GM10847 (cell line): ENCODE results near the gene AKAP10.

ENCODE experiments used
- POLR2A ChIP-seq: IDR thresholded peaks from 2 replicates; pipeline ENCODE4 v1.6.1; 2011; ENCODE audit not compliant: insufficient read length; ENCODE audit errors: extremely low read depth

AKAP10 gene

GRCh38 chr17:19897903-19898302 lies 79.7 kb downstream of the AKAP10 start:
- TF ChIP-seq POLR2A = no peak

- no peak for TF ChIP-seq POLR2A
Observed at GRCh38 chr17:19897090-19897837, 80.4 kb downstream of the AKAP10 start.

- TF ChIP-seq POLR2A = no peak
Observed at GRCh38 chr17:19896679-19897078, 80.9 kb downstream of the AKAP10 start.

GRCh38 chr17:19886116-19886515 lies 91.5 kb downstream of the AKAP10 start:
- no peak for TF ChIP-seq POLR2A

GRCh38 chr17:19883537-19884215 lies 94.0 kb downstream of the AKAP10 start:
- TF ChIP-seq POLR2A = no peak

- TF ChIP-seq POLR2A = no peak
Observed at GRCh38 chr17:19880393-19880792, 97.2 kb downstream of the AKAP10 start.

- TF ChIP-seq POLR2A = no peak
Observed at GRCh38 chr17:19877364-19877945, 100.2 kb downstream of the AKAP10 start.

GRCh38 chr17:19876529-19877161 lies 101.0 kb downstream of the AKAP10 start:
- TF ChIP-seq POLR2A = no peak

- TF ChIP-seq POLR2A = no peak
Observed at GRCh38 chr17:19874256-19874655, 103.4 kb downstream of the AKAP10 start.

GRCh38 chr17:19873346-19873745 lies 104.3 kb downstream of the AKAP10 start:
- TF ChIP-seq POLR2A = no peak

GRCh38 chr17:19868079-19868395 lies 109.6 kb downstream of the AKAP10 start:
- no peak for TF ChIP-seq POLR2A

- peak; percentile 63 for TF ChIP-seq POLR2A
Observed at GRCh38 chr17:19867329-19868078, 110.1 kb downstream of the AKAP10 start, which contains the start of gene ULK2. Gene ULK2 (minus strand): TSS chr17:19867936. CDS start chr17:19867417, 519 bp downstream.

- no peak for TF ChIP-seq POLR2A
Observed at GRCh38 chr17:19867079-19867328, 110.6 kb downstream of the AKAP10 start.

- no peak for TF ChIP-seq POLR2A
Observed at GRCh38 chr17:19865021-19865420, 112.6 kb downstream of the AKAP10 start.

GRCh38 chr17:19857640-19858039 lies 120.0 kb downstream of the AKAP10 start:
- TF ChIP-seq POLR2A = no peak
